Measurements from ENCODE around the gene EPHB4.
"Not testable (repeated sequence)": the region's sequence is repeated elsewhere in the genome, so short reads cannot be mapped to it uniquely, and the experiment has no call there.

Gene EPHB4

GRCh38 chr7:100819586-100819985 is 7.7 kb downstream of the EPHB4 start:
- no peak for DNase-seq

- DNase-seq, result no peak
Observed at GRCh38 chr7:100818825-100819224, 8.5 kb downstream of the EPHB4 start.

GRCh38 chr7:100818366-100818765 is 9.0 kb downstream of the EPHB4 start:
- DNase-seq, result no peak

GRCh38 chr7:100817097-100817496 is 10.2 kb downstream of the EPHB4 start:
- DNase-seq, result no peak

GRCh38 chr7:100816515-100816914 is 10.8 kb downstream of the EPHB4 start:
- not testable (repeated sequence) for DNase-seq

GRCh38 chr7:100812729-100813128 is 14.6 kb downstream of the EPHB4 start:
- no peak for DNase-seq

- no peak for DNase-seq
Observed at GRCh38 chr7:100811480-100811879, 15.8 kb downstream of the EPHB4 start.

- no peak for DNase-seq
Observed at GRCh38 chr7:100808354-100808875, 18.9 kb downstream of the EPHB4 start.

- not testable (repeated sequence) for DNase-seq
Observed at GRCh38 chr7:100806883-100807282, 20.4 kb downstream of the EPHB4 start.

GRCh38 chr7:100806276-100806675 is 21.0 kb downstream of the EPHB4 start:
- DNase-seq, result no peak

GRCh38 chr7:100804681-100805431 is 22.5 kb downstream of the EPHB4 start:
- DNase-seq, result no peak

GRCh38 chr7:100803398-100804161 is 23.7 kb downstream of the EPHB4 start:
- peak; percentile 80 for DNase-seq

GRCh38 chr7:100802951-100803350 is 24.4 kb downstream of the EPHB4 start:
- DNase-seq, result no peak

- peak; percentile 60 for DNase-seq
Observed at GRCh38 chr7:100801833-100802568, 25.3 kb downstream of the EPHB4 start.

- peak; percentile 63 for DNase-seq
Observed at GRCh38 chr7:100799037-100799896, 28.1 kb downstream of the EPHB4 start.

GRCh38 chr7:100794741-100795140 is 32.6 kb downstream of the EPHB4 start:
- DNase-seq, result no peak

GRCh38 chr7:100793806-100794660 is 33.3 kb downstream of the EPHB4 start:
- DNase-seq, result no peak

- no peak for DNase-seq
Observed at GRCh38 chr7:100791881-100792666, 35.2 kb downstream of the EPHB4 start.

GRCh38 chr7:100789055-100789454 is 38.3 kb downstream of the EPHB4 start:
- no peak for DNase-seq

GRCh38 chr7:100786323-100786722 is 41.0 kb downstream of the EPHB4 start:
- no peak for DNase-seq

Data from right forelimb (tissue), 1 donor.